Measurements from ENCODE around the gene RAPH1.
"Not testable (repeated sequence)": the region's sequence is repeated elsewhere in the genome, so short reads cannot be mapped to it uniquely, and the experiment has no call there.

Gene RAPH1

DNA sequence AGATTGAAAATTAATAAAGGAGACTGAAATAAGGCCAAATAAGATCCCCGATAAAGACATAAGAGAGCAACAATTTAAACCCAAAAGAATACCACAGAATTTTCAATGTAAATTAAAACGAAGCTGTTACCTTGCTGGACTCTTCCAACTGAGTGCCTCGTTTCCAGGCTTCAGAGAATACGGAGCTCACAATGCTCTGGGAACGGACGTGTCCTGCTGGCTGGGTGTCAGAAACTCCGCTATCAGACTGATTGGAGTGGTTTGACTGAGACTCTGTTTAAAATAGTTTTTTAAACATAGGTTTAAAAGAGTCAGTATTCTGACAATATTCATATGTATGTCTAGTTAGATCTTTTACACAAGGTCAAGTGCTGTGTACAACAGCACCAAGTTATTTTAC is 90.4 kb downstream of the RAPH1 start:
- Histone ChIP-seq H3K4me3 (ENCODE audit: low read length) (no peak overlapping the region), H3K36me3 (ENCODE audit: control insufficient read depth, insufficient read depth, low read length) (peaks cover 7% of the 10 kb centered on the region), H3K9ac (ENCODE audit: low read length) (no peak overlapping the region)

DNA sequence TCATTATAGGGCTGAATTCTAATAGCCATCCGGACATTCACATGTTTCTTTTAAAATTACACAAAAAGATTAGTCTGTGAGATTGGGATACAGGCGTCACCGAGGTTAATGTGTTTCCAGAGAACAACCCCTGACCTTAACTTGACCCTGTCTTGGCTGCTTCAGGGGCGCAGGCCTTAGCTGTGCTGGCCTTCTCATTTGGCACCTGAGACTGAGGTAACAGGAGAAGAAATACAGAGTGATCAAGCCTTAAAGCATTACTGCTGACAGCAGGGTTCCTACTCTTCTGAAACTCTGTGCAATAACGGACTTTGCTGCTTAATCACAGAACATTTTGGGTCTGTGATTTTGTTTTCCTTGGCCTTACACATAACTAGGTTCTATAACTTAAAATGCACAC is 92.6 kb downstream of the RAPH1 start:
- Histone ChIP-seq H3K9me3 (ENCODE audit: control insufficient read depth, low read length) (no peaks in the 10 kb centered on the region), H3K36me3 (ENCODE audit: control insufficient read depth, insufficient read depth, low read length) (peaks cover 14% of the 10 kb centered on the region), H3K4me3 (ENCODE audit: low read length) (no peak overlapping the region), H3K27me3 (ENCODE audit: control insufficient read depth, insufficient read depth, low read length) (no peaks in the 10 kb centered on the region), H3K9ac (ENCODE audit: low read length) (no peak overlapping the region), H3K4me1 (ENCODE audit: control insufficient read depth, insufficient read depth, low read length) (no peaks in the 10 kb centered on the region)

More for the DNA sequence above, 90.4 kb downstream of the RAPH1 start:
- Histone ChIP-seq H3K27me3 (ENCODE audit: control insufficient read depth, insufficient read depth, low read length) (no peaks in the 10 kb centered on the region), H3K9me3 (ENCODE audit: control insufficient read depth, low read length) (no peaks in the 10 kb centered on the region), H3K4me1 (ENCODE audit: control insufficient read depth, insufficient read depth, low read length) (no peaks in the 10 kb centered on the region)

DNA sequence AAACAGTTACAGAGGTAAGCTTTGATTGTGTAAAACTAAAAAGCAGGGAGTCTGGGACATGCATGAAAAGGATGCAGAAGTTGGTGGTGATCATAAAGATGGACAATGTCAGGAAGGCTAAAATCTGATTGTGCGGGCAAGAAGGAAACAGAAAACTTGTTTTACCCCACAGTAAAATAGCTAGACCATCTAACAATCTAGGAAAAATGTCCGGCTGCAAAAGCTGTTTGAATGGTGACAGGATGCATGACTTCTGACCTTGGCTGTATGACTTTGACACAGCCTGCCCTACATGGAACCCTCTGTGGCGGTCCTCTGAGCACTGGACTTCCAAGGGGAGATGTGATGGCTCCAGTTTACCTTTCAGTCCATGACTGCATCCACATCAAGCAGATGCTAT is 93.6 kb downstream of the RAPH1 start:
- no peaks in the 10 kb centered on the region for H3K9me3 ChIP-seq (ENCODE audit: control insufficient read depth, low read length)
- no peaks in the 10 kb centered on the region for H3K4me1 ChIP-seq (ENCODE audit: control insufficient read depth, insufficient read depth, low read length)
- no peak overlapping the region for H3K4me3 ChIP-seq (ENCODE audit: low read length)
- H3K9ac ChIP-seq (ENCODE audit: low read length) = no peak overlapping the region
- H3K36me3 ChIP-seq (ENCODE audit: control insufficient read depth, insufficient read depth, low read length) = peaks cover 14% of the 10 kb centered on the region
- H3K27me3 ChIP-seq (ENCODE audit: control insufficient read depth, insufficient read depth, low read length) = no peaks in the 10 kb centered on the region

- no peak overlapping the region for H3K4me3 ChIP-seq (ENCODE audit: low read length)
- peaks cover 14% of the 10 kb centered on the region for H3K36me3 ChIP-seq (ENCODE audit: control insufficient read depth, insufficient read depth, low read length)
- H3K9me3 ChIP-seq (ENCODE audit: control insufficient read depth, low read length) = no peaks in the 10 kb centered on the region
- H3K27me3 ChIP-seq (ENCODE audit: control insufficient read depth, insufficient read depth, low read length) = no peaks in the 10 kb centered on the region
- no peaks in the 10 kb centered on the region for H3K4me1 ChIP-seq (ENCODE audit: control insufficient read depth, insufficient read depth, low read length)
- H3K9ac ChIP-seq (ENCODE audit: low read length) = no peak overlapping the region
These were observed 94.4 kb downstream of the RAPH1 start for GRCh38 chr2:203440671-203441070.

GRCh38 chr2:203438528-203438927 is 96.6 kb downstream of the RAPH1 start:
- Histone ChIP-seq H3K9me3 (ENCODE audit: control insufficient read depth, low read length) (no peaks in the 10 kb centered on the region), H3K4me3 (ENCODE audit: low read length) (no peak overlapping the region), H3K27me3 (ENCODE audit: control insufficient read depth, insufficient read depth, low read length) (no peaks in the 10 kb centered on the region), H3K4me1 (ENCODE audit: control insufficient read depth, insufficient read depth, low read length) (no peaks in the 10 kb centered on the region), H3K36me3 (ENCODE audit: control insufficient read depth, insufficient read depth, low read length) (peaks cover 14% of the 10 kb centered on the region), H3K9ac (ENCODE audit: low read length) (no peak overlapping the region)

DNA sequence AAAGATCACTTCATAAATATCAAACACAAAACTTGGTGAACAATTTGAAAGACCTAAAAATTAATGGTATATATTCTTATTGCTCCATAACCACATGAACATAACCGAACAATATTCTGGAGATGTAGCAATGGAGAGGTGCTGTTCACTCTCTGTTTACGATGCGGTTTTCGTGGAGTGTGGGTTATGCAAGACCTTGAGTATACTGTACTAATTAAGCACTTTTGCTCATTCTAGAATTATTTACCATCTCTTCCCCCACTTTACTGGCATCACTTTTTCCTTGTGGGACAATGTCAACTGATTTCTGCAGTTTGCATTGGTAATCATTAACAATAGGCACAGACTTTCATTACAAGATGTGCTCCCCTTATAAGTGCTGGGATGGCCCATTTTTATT is 97.6 kb downstream of the RAPH1 start:
- Histone ChIP-seq H3K4me3 (ENCODE audit: low read length) (no peak overlapping the region), H3K9me3 (ENCODE audit: control insufficient read depth, low read length) (no peaks in the 10 kb centered on the region), H3K4me1 (ENCODE audit: control insufficient read depth, insufficient read depth, low read length) (no peaks in the 10 kb centered on the region), H3K9ac (ENCODE audit: low read length) (no peak overlapping the region), H3K27me3 (ENCODE audit: control insufficient read depth, insufficient read depth, low read length) (no peaks in the 10 kb centered on the region), H3K36me3 (ENCODE audit: control insufficient read depth, insufficient read depth, low read length) (peaks cover 14% of the 10 kb centered on the region)

DNA sequence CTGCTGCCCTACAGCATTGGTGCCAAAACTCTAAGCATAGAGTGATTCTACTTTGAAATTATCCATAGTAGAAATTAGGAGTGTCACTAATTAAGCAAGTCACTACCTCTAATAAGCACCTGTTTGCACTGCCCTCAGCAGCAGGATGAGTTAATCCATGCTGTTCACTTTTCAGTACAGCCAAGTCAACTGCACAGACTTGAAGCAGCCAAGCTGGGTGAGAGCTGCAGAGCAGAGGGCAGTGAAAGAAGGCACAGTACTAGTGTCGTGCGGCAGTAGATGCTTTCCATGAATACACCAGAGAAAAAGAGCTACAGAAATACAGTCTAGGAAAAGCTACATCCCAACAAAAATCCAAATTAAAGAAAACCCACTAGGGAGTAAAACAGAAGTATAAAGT is 98.6 kb downstream of the RAPH1 start:
- no peak overlapping the region for H3K4me3 ChIP-seq (ENCODE audit: low read length)
- H3K9me3 ChIP-seq (ENCODE audit: control insufficient read depth, low read length) = no peaks in the 10 kb centered on the region
- H3K9ac ChIP-seq (ENCODE audit: low read length) = no peak overlapping the region
- no peaks in the 10 kb centered on the region for H3K27me3 ChIP-seq (ENCODE audit: control insufficient read depth, insufficient read depth, low read length)
- H3K4me1 ChIP-seq (ENCODE audit: control insufficient read depth, insufficient read depth, low read length) = no peaks in the 10 kb centered on the region
- peaks cover 12% of the 10 kb centered on the region for H3K36me3 ChIP-seq (ENCODE audit: control insufficient read depth, insufficient read depth, low read length)

DNA sequence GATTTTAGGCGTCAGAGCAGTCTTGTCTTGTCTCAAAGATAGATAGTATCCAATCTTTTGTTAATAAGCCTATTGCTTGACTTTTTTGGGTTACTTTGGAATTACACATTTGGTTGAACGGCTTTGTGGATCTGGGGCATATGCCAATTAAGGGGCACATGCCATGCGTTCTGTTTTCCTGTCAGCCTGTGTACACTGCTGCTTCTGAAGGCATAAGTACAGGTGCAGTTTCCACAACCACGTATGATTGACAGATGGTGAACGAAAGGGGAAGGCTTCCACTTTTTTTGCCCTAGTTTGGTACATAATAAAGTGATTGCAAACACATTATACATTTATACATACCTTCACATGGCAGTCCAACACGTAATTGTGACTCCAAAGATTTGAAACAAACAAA is 102.3 kb downstream of the RAPH1 start:
- Histone ChIP-seq H3K36me3 (ENCODE audit: control insufficient read depth, insufficient read depth, low read length) (no peaks in the 10 kb centered on the region), H3K9me3 (ENCODE audit: control insufficient read depth, low read length) (no peaks in the 10 kb centered on the region), H3K4me3 (ENCODE audit: low read length) (no peak overlapping the region), H3K4me1 (ENCODE audit: control insufficient read depth, insufficient read depth, low read length) (no peaks in the 10 kb centered on the region), H3K9ac (ENCODE audit: low read length) (no peak overlapping the region), H3K27me3 (ENCODE audit: control insufficient read depth, insufficient read depth, low read length) (no peaks in the 10 kb centered on the region)

DNA sequence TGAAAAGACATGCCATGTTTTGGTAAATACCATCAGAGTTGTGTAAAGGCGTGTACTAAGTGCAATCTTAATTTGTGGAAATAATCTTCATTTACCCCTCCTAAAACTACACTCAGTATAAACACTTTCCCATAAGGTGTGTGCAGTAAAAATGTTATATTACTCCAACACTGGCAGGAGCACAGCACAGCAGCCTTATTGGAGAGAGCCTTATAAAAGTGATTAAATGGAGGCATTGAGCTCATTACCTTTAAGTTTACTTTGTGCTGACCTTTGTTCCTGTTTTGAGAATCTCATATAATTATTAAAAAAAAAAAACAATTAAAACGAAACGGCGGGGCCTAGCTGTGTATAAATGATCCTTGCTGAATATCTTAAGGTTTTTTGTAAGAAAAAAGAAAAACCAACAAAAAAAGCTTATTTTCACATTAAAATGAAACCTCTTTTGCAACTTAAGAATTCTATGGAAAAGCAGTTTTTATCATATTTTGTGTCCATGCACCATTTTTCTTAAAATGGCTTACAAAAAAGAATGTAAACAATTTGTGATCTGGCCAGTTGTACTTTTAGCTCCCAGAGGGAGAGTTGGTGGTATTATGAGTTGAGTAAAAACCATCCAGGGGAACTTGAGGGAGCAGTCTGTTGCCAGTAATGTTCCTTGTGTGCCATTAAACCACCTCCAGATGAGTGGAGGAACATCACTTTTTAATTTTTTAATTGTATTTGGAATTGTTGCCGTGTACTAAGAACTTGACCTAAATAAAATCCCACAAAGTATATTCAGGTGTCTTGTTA is 103.5 kb downstream of the RAPH1 start:
- no peak overlapping the region for H3K4me3 ChIP-seq (ENCODE audit: low read length)
- no peaks in the 10 kb centered on the region for H3K9me3 ChIP-seq (ENCODE audit: control insufficient read depth, low read length)
- no peaks in the 10 kb centered on the region for H3K4me1 ChIP-seq (ENCODE audit: control insufficient read depth, insufficient read depth, low read length)
- no peaks in the 10 kb centered on the region for H3K27me3 ChIP-seq (ENCODE audit: control insufficient read depth, insufficient read depth, low read length)
- H3K36me3 ChIP-seq (ENCODE audit: control insufficient read depth, insufficient read depth, low read length) = no peaks in the 10 kb centered on the region
- H3K9ac ChIP-seq (ENCODE audit: low read length) = no peak overlapping the region

GRCh38 chr2:203429643-203430042 is 105.5 kb downstream of the RAPH1 start:
- not testable (repeated sequence) for H3K4me3 ChIP-seq (ENCODE audit: low read length); H3K9me3 ChIP-seq (ENCODE audit: control insufficient read depth, low read length); H3K36me3 ChIP-seq (ENCODE audit: control insufficient read depth, insufficient read depth, low read length); H3K27me3 ChIP-seq (ENCODE audit: control insufficient read depth, insufficient read depth, low read length); H3K9ac ChIP-seq (ENCODE audit: low read length); H3K4me1 ChIP-seq (ENCODE audit: control insufficient read depth, insufficient read depth, low read length)

- Histone ChIP-seq H3K9me3 (ENCODE audit: control insufficient read depth, low read length) (no peaks in the 10 kb centered on the region), H3K27me3 (ENCODE audit: control insufficient read depth, insufficient read depth, low read length) (no peaks in the 10 kb centered on the region), H3K4me3 (ENCODE audit: low read length) (no peak overlapping the region), H3K36me3 (ENCODE audit: control insufficient read depth, insufficient read depth, low read length) (no peaks in the 10 kb centered on the region), H3K4me1 (ENCODE audit: control insufficient read depth, insufficient read depth, low read length) (no peaks in the 10 kb centered on the region), H3K9ac (ENCODE audit: low read length) (no peak overlapping the region)
These were observed 108.0 kb downstream of the RAPH1 start for GRCh38 chr2:203427061-203427460.

DNA sequence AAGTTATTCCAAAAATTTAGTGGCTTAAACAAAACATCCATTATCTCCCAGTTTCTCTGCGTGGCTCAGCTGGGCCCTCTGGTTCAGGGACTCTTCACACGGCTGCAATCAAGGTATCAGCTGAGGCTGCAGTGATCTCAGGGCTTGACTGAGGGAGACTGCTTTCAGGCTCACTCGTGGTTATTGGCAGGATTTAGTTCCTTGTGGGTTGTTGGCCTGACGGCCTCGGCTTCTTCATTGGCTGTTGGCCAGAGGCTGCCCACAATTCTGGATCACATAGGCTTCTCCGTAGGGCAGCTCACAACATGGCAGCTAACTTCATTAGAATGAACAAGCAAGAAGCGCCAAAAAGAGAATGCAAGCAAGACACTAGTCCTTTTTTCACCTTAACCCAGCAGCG is 116.8 kb downstream of the RAPH1 start:
- Histone ChIP-seq H3K27me3 (ENCODE audit: control insufficient read depth, insufficient read depth, low read length) (no peaks in the 10 kb centered on the region), H3K4me1 (ENCODE audit: control insufficient read depth, insufficient read depth, low read length) (no peaks in the 10 kb centered on the region), H3K9ac (ENCODE audit: low read length) (no peak overlapping the region), H3K36me3 (ENCODE audit: control insufficient read depth, insufficient read depth, low read length) (no peaks in the 10 kb centered on the region), H3K9me3 (ENCODE audit: control insufficient read depth, low read length) (no peaks in the 10 kb centered on the region), H3K4me3 (ENCODE audit: low read length) (no peak overlapping the region)

GRCh38 chr2:203413796-203414195 is 121.3 kb downstream of the RAPH1 start:
- Histone ChIP-seq H3K4me1 (ENCODE audit: control insufficient read depth, insufficient read depth, low read length) (no peaks in the 10 kb centered on the region), H3K4me3 (ENCODE audit: low read length) (no peak overlapping the region), H3K36me3 (ENCODE audit: control insufficient read depth, insufficient read depth, low read length) (no peaks in the 10 kb centered on the region), H3K9ac (ENCODE audit: low read length) (no peak overlapping the region), H3K27me3 (ENCODE audit: control insufficient read depth, insufficient read depth, low read length) (no peaks in the 10 kb centered on the region), H3K9me3 (ENCODE audit: control insufficient read depth, low read length) (no peaks in the 10 kb centered on the region)
